ENCODE data around the gene PRTG.

Gene PRTG

GRCh38 chr15:55652909-55653495 is 90.0 kb downstream of the PRTG start:
- H3K4me3 ChIP-seq (ENCODE audit: low read length) = no peak overlapping the region

GRCh38 chr15:55652359-55652758 is 90.6 kb downstream of the PRTG start:
- Histone ChIP-seq H3K27me3 (ENCODE audit: control insufficient read depth, insufficient read depth, low read length) (no peaks in the 10 kb centered on the region), H3K9ac (ENCODE audit: low read length) (no peak overlapping the region), H3K4me3 (ENCODE audit: low read length) (no peak overlapping the region), H3K4me1 (ENCODE audit: control insufficient read depth, insufficient read depth, low read length) (no peaks in the 10 kb centered on the region), H3K9me3 (ENCODE audit: control insufficient read depth, low read length) (no peaks in the 10 kb centered on the region), H3K36me3 (ENCODE audit: control insufficient read depth, insufficient read depth, low read length) (no peaks in the 10 kb centered on the region)

More at GRCh38 chr15:55652909-55653495, 90.0 kb downstream of the PRTG start:
- H3K27me3 ChIP-seq (ENCODE audit: control insufficient read depth, insufficient read depth, low read length) = no peaks in the 10 kb centered on the region
- no peak overlapping the region for H3K9ac ChIP-seq (ENCODE audit: low read length)
- H3K4me1 ChIP-seq (ENCODE audit: control insufficient read depth, insufficient read depth, low read length) = no peaks in the 10 kb centered on the region
- no peaks in the 10 kb centered on the region for H3K36me3 ChIP-seq (ENCODE audit: control insufficient read depth, insufficient read depth, low read length)
- H3K9me3 ChIP-seq (ENCODE audit: control insufficient read depth, low read length) = no peaks in the 10 kb centered on the region

- H3K4me1 ChIP-seq (ENCODE audit: control insufficient read depth, insufficient read depth, low read length) = no peaks in the 10 kb centered on the region
- no peaks in the 10 kb centered on the region for H3K27me3 ChIP-seq (ENCODE audit: control insufficient read depth, insufficient read depth, low read length)
- no peaks in the 10 kb centered on the region for H3K36me3 ChIP-seq (ENCODE audit: control insufficient read depth, insufficient read depth, low read length)
- no peak overlapping the region for H3K4me3 ChIP-seq (ENCODE audit: low read length)
- H3K9ac ChIP-seq (ENCODE audit: low read length) = no peak overlapping the region
- no peaks in the 10 kb centered on the region for H3K9me3 ChIP-seq (ENCODE audit: control insufficient read depth, low read length)
These were observed 93.9 kb downstream of the PRTG start for GRCh38 chr15:55649058-55649423.

GRCh38 chr15:55638764-55639163 is 104.2 kb downstream of the PRTG start:
- Histone ChIP-seq H3K27me3 (ENCODE audit: control insufficient read depth, insufficient read depth, low read length) (no peaks in the 10 kb centered on the region), H3K9ac (ENCODE audit: low read length) (no peak overlapping the region), H3K4me1 (ENCODE audit: control insufficient read depth, insufficient read depth, low read length) (no peaks in the 10 kb centered on the region), H3K36me3 (ENCODE audit: control insufficient read depth, insufficient read depth, low read length) (no peaks in the 10 kb centered on the region), H3K4me3 (ENCODE audit: low read length) (no peak overlapping the region), H3K9me3 (ENCODE audit: control insufficient read depth, low read length) (no peaks in the 10 kb centered on the region)

- Histone ChIP-seq H3K9ac (ENCODE audit: low read length) (no peak overlapping the region), H3K27me3 (ENCODE audit: control insufficient read depth, insufficient read depth, low read length) (no peaks in the 10 kb centered on the region), H3K4me3 (ENCODE audit: low read length) (no peak overlapping the region), H3K36me3 (ENCODE audit: control insufficient read depth, insufficient read depth, low read length) (no peaks in the 10 kb centered on the region), H3K4me1 (ENCODE audit: control insufficient read depth, insufficient read depth, low read length) (no peaks in the 10 kb centered on the region), H3K9me3 (ENCODE audit: control insufficient read depth, low read length) (no peaks in the 10 kb centered on the region)
These were observed 105.9 kb downstream of the PRTG start for GRCh38 chr15:55637086-55637485.

GRCh38 chr15:55633731-55634130 is 109.2 kb downstream of the PRTG start:
- Histone ChIP-seq H3K9me3 (ENCODE audit: control insufficient read depth, low read length) (no peaks in the 10 kb centered on the region), H3K4me1 (ENCODE audit: control insufficient read depth, insufficient read depth, low read length) (no peaks in the 10 kb centered on the region), H3K36me3 (ENCODE audit: control insufficient read depth, insufficient read depth, low read length) (no peaks in the 10 kb centered on the region), H3K4me3 (ENCODE audit: low read length) (no peak overlapping the region), H3K27me3 (ENCODE audit: control insufficient read depth, insufficient read depth, low read length) (no peaks in the 10 kb centered on the region), H3K9ac (ENCODE audit: low read length) (no peak overlapping the region)

- Histone ChIP-seq H3K4me1 (ENCODE audit: control insufficient read depth, insufficient read depth, low read length) (no peaks in the 10 kb centered on the region), H3K36me3 (ENCODE audit: control insufficient read depth, insufficient read depth, low read length) (no peaks in the 10 kb centered on the region), H3K4me3 (ENCODE audit: low read length) (no peak overlapping the region)
These were observed 110.5 kb downstream of the PRTG start for GRCh38 chr15:55632434-55632833.

GRCh38 chr15:55630858-55631257 is 112.1 kb downstream of the PRTG start:
- no peak overlapping the region for H3K4me3 ChIP-seq (ENCODE audit: low read length)

More at GRCh38 chr15:55632434-55632833, 110.5 kb downstream of the PRTG start:
- Histone ChIP-seq H3K9me3 (ENCODE audit: control insufficient read depth, low read length) (no peaks in the 10 kb centered on the region), H3K9ac (ENCODE audit: low read length) (no peak overlapping the region), H3K27me3 (ENCODE audit: control insufficient read depth, insufficient read depth, low read length) (no peaks in the 10 kb centered on the region)

GRCh38 chr15:55628369-55628730 is 114.6 kb downstream of the PRTG start:
- no peaks in the 10 kb centered on the region for H3K9me3 ChIP-seq (ENCODE audit: control insufficient read depth, low read length)
- H3K36me3 ChIP-seq (ENCODE audit: control insufficient read depth, insufficient read depth, low read length) = no peaks in the 10 kb centered on the region
- H3K4me1 ChIP-seq (ENCODE audit: control insufficient read depth, insufficient read depth, low read length) = no peaks in the 10 kb centered on the region
- no peak overlapping the region for H3K9ac ChIP-seq (ENCODE audit: low read length)
- no peak overlapping the region for H3K4me3 ChIP-seq (ENCODE audit: low read length)
- H3K27me3 ChIP-seq (ENCODE audit: control insufficient read depth, insufficient read depth, low read length) = no peaks in the 10 kb centered on the region

More at GRCh38 chr15:55630858-55631257, 112.1 kb downstream of the PRTG start:
- H3K4me1 ChIP-seq (ENCODE audit: control insufficient read depth, insufficient read depth, low read length) = no peaks in the 10 kb centered on the region
- no peaks in the 10 kb centered on the region for H3K27me3 ChIP-seq (ENCODE audit: control insufficient read depth, insufficient read depth, low read length)
- no peaks in the 10 kb centered on the region for H3K36me3 ChIP-seq (ENCODE audit: control insufficient read depth, insufficient read depth, low read length)
- H3K9ac ChIP-seq (ENCODE audit: low read length) = no peak overlapping the region
- no peaks in the 10 kb centered on the region for H3K9me3 ChIP-seq (ENCODE audit: control insufficient read depth, low read length)

GRCh38 chr15:55627730-55628368 is 115.1 kb downstream of the PRTG start:
- H3K9ac ChIP-seq (ENCODE audit: low read length) = no peak overlapping the region
- H3K27me3 ChIP-seq (ENCODE audit: control insufficient read depth, insufficient read depth, low read length) = no peaks in the 10 kb centered on the region
- no peak overlapping the region for H3K4me3 ChIP-seq (ENCODE audit: low read length)

GRCh38 chr15:55619783-55620182 is 123.2 kb downstream of the PRTG start:
- no peak overlapping the region for H3K4me3 ChIP-seq (ENCODE audit: low read length)
- H3K36me3 ChIP-seq (ENCODE audit: control insufficient read depth, insufficient read depth, low read length) = no peaks in the 10 kb centered on the region
- no peak overlapping the region for H3K9ac ChIP-seq (ENCODE audit: low read length)
- H3K4me1 ChIP-seq (ENCODE audit: control insufficient read depth, insufficient read depth, low read length) = no peaks in the 10 kb centered on the region
- H3K27me3 ChIP-seq (ENCODE audit: control insufficient read depth, insufficient read depth, low read length) = no peaks in the 10 kb centered on the region
- H3K9me3 ChIP-seq (ENCODE audit: control insufficient read depth, low read length) = no peaks in the 10 kb centered on the region

More at GRCh38 chr15:55627730-55628368, 115.1 kb downstream of the PRTG start:
- Histone ChIP-seq H3K4me1 (ENCODE audit: control insufficient read depth, insufficient read depth, low read length) (no peaks in the 10 kb centered on the region), H3K9me3 (ENCODE audit: control insufficient read depth, low read length) (no peaks in the 10 kb centered on the region), H3K36me3 (ENCODE audit: control insufficient read depth, insufficient read depth, low read length) (no peaks in the 10 kb centered on the region)

GRCh38 chr15:55618387-55618786 is 124.6 kb downstream of the PRTG start:
- Histone ChIP-seq H3K36me3 (ENCODE audit: control insufficient read depth, insufficient read depth, low read length) (no peaks in the 10 kb centered on the region), H3K9me3 (ENCODE audit: control insufficient read depth, low read length) (no peaks in the 10 kb centered on the region), H3K4me1 (ENCODE audit: control insufficient read depth, insufficient read depth, low read length) (no peaks in the 10 kb centered on the region), H3K9ac (ENCODE audit: low read length) (no peak overlapping the region), H3K27me3 (ENCODE audit: control insufficient read depth, insufficient read depth, low read length) (no peaks in the 10 kb centered on the region), H3K4me3 (ENCODE audit: low read length) (no peak overlapping the region)

Data from mucosa of stomach (tissue), 1 donor.